ENCODE data around the gene MLN.

DNA sequence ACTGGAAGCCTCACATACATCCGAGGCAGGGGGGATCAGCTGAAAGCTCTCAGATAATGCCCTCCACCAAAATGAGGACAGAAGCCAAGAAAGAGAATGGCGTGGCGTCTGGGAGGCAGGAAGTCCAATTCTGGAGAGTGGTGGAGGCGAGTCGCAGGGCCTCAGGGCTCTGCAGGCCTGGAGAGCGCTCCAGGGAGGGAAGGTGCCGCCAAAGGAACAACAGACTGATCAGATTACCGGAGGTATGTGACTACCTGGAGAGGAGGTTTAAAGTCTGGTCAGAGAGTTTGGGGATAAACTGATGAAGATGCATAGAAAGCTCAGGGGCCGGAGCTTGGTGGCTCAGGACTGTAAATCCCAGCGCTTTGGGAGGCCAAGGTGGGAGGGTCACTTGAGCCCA lies 45.9 kb downstream of the MLN start:
- TF ChIP-seq CTCF (IDR thresholded peaks at IDR 0.05) = no peak
- no peak for TF ChIP-seq POLR2AphosphoS5 (IDR thresholded peaks at IDR 0.05)
- no peak for TF ChIP-seq POLR2A (IDR thresholded peaks at IDR 0.05)
- TF ChIP-seq EP300 (IDR thresholded peaks at IDR 0.05; ENCODE audit: low read depth) = no peak

All from transverse colon (tissue), 4 donors.